NCI-H1417 (cell line): Measurements from ENCODE around the gene LSM10.

Source experiments
- DNase-seq, 3 experiments: peaks; one replicate each; lab custom pipeline; 2025; lab: John Stamatoyannopoulos, UW

Gene LSM10

GRCh38 chr1:36351227-36351977, 46.3 kb downstream of the LSM10 start:
- peak in 1 of 3 experiments; percentile 7 for DNase-seq

DNA sequence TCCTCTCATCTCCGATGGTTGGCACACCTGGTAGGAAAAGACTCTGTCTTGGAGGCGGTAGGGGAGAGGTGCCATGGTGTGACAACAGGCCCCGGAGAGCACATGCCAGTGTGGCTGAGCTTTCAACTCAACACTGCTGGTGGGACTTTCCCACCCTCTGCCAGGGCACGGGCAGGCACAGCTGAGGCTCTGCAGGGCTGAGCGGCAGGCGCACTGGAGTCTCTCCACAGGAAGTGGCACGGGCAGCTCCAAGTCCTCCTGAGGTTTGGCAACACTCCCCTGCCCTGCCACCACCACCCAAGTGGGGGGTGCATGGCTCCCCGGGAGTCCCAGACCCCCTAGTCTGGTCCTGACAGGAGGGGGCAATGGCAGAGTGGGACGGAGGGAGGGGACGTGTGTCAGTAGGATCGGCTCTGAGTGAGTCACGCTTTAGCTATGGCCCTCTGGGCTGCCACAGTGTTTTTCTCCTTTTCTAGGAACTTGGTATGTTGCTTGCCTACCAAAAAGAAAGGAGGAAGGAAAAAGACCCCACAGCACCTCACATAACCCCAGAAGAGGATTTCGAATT, 47.0 kb downstream of the LSM10 start:
- no peak for DNase-seq

DNA sequence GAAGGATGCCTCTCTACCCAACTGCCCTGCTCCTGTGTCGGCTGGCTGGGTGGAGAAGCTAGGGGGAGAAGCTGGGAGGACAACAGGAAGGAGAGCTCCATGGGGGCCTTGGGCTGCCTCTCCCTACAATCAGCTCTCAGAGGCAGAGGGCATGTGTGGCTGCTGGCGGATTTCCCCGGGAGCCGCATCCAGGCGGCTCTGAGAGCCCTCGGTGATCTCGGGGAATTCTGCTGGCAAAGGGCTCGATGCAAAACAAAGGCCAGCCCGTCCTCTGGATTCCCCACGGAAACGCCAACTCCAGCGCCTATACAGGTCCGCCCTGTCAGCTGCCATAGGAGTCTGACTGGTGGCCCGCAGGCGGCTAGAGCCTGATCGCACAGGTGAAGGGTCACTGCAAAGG, 47.9 kb downstream of the LSM10 start:
- DNase-seq, result no peak

DNA sequence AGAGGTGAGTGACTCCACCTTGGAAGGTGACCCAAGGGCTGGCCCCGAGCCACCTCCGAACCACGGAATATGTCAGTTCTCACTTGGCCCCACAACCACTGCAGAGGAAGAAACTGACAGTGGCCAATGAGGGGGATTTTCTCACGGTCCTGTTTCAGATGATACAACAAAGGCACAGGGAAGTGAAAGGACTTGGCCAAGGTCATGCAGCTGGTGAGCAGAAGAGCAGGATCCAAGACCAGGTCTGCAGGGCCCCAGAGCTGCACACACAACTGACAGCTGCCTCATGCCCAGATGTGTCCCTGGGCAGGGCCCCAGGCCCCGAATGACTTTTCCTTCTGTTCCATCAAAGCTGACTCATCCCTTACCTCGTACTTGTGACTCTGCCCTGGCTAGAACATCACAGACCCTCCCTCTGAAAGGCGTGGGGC, 48.5 kb downstream of the LSM10 start:
- no peak for DNase-seq

DNA sequence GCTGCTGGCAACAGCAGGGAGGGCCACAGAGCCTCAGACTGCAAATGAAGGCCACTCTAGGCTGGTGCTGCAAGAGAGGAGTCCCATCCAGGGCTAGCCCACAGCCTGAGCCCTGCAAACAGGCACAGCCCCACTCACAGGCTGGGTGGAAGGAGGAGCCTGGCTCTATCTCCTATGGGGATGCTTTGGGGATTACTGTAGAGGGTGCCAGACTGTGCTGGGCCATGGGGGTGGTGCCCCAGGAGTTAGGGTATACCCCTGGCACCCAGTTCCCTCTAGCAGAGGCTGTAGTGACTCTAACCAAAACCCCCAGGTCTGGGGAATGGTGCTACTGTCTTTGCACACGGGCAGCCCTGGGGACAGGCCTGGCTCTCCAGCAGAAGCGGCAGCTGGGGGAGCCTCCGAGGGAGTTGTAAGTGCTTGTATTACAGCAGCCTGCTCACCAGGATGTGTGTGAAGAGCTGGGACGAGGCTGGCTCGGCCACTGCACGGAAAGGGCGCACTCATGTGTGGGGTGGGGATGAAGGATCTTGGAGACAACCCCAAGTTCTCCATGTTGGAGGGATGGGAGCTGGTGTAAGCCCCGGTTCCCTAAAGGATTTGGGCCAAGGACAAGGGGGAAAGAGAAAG, 50.9 kb downstream of the LSM10 start:
- DNase-seq, result no peak

DNA sequence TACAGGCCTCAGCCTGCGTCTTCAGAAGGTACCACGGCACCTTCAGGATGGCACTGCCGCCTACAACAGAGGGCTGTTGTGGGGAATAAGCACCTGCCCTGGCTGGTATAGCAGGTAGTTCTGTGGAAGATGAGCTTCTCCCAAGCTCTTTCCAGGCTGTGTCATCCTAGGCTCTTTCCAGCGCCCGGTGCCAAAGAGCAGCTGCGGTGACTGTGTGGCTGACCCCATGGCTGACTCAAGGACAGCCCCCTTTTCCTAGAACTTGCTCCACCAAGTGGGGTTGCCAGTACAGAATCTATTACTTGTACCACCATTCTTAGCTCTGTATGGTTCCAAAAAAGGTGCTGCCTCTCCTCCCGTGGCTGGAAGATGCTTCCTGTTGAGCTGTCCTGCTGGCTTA, 52.4 kb downstream of the LSM10 start:
- no peak for DNase-seq

- DNase-seq, result no peak
These were observed 53.4 kb downstream of the LSM10 start for GRCh38 chr1:36344395-36344680.

DNA sequence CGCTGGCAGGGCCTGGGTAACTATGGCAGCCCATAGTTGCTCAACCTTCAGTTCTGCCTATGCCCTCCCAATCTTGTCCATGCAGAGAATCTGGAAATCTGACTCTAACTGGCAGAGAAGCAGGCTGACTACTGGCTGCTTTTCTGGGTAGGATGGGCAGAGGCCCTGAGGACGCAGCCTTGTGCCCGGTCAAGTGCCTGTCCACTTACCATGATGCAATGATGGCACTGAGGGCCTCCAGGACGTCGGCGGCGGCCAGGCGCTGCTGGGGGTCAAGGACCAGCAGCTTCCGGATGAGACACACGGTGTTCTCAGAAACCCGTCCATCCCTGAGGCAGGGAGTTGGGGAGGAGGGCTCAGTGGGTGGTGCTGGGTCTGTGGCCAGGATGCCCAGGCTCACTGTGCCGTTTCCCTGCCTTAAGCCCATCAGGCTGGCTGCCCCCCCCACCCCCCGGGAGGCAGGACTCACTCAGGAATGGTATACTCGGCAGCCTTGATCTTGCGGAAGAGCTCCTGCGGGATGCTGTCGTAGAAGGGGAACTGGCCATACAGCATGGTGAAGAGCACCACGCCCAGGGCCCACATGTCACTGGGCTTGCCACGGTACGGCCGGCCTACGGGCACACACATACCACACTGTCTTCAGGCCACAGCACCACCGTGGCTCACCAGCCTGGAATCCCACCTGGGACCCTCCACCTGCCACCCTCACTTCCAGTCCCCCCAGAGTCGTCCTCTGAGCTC, 53.9 kb downstream of the LSM10 start:
- no peak for DNase-seq
